NT2/D1 (cell line): ENCODE measurements around the gene CELSR1.

Experiments
- SUZ12 ChIP-seq: IDR thresholded peaks from 2 replicates; pipeline ENCODE4 v1.6.1; 2011; ENCODE audit not compliant: insufficient read length, insufficient read depth; ENCODE audit errors: extremely low read depth
- YY1 ChIP-seq: IDR thresholded peaks from 2 replicates; pipeline ENCODE4 v1.6.1; 2011; ENCODE audit not compliant: insufficient read length, insufficient read depth
- ZNF274 ChIP-seq: IDR thresholded peaks from 2 replicates; pipeline ENCODE4 v1.6.1; 2011; ENCODE audit warnings: mild to moderate bottlenecking, low read depth, low read length

DNA sequence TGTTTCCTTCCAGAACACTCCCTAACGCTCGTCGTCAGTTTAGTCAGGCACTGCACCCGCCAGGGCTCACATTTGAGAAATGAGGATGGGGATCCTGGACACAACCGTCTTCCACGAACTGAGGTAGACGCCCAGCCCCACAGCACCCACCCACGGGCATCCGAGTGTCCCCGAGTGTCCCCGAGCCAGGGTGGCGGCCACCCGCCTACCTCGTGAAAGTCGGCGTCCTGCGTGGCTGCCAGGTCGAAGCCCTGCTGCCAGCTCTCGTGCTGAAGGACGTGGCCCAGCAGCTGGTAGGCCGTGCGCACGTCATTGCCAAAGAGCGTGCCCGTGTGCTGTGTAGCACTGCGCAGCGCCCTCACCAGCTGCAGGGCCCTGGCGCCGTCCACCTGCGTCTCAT lies 148.3 kb downstream of the CELSR1 start:
- TF ChIP-seq SUZ12: no peak
- TF ChIP-seq YY1: no peak
- TF ChIP-seq ZNF274: no peak
